Stimulated activated CD4-positive, alpha-beta T cell treated with anti-CD3 and anti-CD28 coated beads, Interleukin-2, amount 100 ng/mL, for 4 hours (primary cell): ENCODE measurements around the gene OVAAL.
"Not testable (repeated sequence)": the region's sequence is repeated elsewhere in the genome, so short reads cannot be mapped to it uniquely, and the experiment has no call there.

Source experiments
- DNase-seq: peaks from one replicate; pipeline ENCODE4 v3.0.0-alpha.2; 2020; ENCODE audit warnings: low read depth

OVAAL gene

DNA sequence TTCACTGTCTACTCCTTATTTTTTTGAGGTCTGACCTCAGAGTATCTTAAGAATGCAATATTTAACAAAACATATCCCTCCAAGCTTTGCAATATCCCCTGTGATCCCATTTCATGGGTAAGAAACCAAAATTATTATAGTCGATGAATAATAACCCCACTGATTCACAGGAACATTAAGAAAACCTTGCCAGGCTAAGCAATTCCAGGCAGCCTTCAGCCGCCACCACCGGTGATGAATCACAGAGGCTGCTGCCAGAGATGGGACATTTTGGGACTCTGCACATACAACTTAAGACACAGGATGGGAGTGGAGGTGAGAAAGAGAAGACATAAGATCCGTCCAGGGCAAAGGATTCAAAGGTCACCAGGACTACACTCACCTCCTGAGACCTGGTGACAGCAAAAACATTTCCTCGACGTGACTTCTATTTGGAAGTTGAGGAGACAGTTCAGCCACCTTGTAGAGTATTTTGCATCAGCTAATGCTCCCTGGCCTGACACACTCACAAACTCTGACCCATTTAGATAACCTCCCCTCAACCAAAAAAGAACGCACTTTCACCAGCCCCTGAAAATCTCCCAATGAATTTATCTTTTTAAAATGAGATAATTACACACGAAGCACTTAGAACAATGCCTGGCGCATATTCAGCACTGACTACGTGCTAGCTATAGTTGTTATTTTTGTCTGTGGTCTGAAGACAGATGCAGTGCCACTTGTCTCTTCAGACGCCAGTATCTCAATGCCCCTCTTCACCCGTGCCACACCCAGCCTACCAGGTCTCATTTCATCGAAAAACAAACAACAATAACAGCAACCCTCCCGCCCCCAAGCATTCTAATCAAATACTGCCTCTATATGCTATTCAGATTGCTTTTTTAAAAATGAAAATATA, 17.8 kb upstream of the OVAAL start:
- no peak for DNase-seq

DNA sequence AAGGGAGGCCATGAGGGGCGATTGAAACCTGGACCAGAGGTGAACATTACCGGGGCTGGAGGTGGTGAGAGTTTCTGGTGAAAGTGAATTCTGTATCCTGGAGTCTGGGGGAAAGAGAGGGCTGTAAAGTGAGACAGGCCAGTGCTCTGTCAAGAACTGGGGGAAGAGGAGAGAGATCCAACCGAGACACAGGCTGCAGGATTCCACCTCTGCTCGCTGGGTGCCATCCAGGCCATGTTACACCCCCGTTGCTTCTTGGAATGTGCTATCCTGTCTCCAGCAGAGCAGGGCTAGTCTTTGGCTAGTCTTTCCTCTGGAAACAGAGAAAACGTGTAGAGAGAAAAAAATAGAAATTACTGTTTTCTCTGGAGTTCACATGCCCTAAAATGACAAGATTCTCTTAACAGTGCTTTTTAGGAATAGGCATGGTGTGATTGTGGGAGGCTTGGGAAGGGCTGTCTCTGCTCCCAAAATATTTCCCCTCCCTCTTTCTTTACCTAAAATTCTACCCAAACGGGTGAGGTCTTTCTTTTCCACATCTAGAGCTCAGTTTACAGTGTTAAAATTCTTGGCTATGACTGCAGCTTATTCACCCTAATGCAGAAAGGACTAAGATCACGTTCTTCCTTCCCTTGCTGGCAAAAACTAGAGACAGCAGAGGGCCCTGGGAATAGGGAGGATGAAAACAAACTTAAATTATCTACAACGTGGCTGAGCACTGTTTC, 16.5 kb upstream of the OVAAL start:
- no peak for DNase-seq

DNA sequence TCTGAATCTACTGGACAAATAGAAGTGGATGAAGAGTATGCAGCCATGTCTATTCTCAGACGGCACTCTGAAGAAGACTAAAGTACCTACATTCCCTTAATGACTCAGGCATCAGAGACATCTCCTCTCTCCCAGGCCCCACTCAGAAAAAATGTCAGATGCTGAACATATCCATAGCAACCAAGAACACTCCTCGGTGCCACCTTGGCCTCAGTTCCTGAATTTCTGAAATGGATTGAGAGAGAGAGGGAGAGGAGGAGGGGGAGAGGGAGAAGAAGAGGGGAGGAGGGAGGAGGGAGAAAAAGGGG, 16.0 kb upstream of the OVAAL start:
- DNase-seq: no peak

DNA sequence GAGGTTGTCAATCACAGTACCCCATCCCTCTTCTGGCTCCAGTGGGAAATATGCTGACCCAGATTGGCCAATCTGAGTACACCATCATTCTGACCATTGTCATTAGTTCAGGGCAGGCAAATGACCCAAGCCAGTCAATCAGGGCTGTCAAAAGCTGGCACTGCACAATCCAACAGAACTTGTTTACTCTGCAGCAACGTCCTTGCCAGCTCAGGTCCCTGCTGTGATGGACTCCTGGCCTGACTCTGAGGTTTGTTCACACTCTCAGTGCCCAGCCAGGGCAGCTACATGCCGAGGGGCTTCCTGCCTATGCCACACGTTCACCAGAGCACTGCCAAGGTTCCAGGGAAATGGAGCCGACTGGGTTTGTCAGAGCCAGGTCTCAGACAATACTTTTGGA, 14.7 kb upstream of the OVAAL start:
- DNase-seq: no peak

DNA sequence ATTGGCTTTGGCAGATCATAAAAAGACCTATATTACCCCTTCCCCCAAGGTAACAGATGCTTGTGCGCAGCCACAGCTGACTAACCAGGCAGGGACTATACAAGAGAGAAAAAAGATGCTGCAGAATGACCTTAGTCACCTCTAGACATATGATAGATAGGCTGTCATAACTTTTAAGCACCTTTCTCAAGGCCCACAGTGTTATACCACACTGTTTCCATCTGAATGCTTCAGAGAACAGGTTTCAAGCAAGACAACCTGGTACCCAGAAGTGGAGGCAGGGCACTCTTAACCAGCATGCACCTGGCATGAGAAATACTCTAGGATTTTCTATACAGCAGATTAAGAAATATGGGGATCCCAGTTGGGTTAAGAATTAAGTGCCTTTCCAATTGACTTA, 12.8 kb upstream of the OVAAL start:
- no peak for DNase-seq

DNA sequence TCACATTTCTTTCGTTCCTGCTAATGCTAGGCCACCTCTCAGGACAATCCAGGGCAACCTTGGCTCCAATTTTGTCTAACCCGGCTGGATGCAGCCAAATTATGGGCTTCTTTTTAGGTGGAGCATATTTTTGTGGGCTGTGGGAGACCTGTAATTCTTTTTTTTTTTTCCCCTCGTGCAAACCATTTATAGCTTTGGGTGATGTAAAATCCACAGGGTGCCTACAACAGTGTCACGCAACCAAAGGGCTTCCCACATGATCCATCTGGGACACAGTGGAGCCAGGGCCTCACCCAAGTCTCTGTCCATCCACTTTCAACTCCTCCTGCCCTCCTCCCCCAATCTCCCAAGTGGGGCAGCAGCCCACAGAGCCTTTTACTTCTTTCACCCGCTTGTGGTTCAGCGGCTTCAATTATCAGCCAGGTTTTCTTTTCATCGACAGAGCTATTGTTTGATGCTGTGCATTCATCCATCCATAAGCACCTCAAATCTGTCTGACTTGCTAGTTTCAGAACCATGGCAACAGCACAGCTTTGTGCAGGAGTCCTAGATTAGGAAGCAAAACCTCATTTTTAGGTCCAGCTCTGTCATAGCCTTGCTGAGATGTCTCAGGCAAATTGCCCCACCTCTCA, 10.0 kb upstream of the OVAAL start:
- no peak for DNase-seq

DNA sequence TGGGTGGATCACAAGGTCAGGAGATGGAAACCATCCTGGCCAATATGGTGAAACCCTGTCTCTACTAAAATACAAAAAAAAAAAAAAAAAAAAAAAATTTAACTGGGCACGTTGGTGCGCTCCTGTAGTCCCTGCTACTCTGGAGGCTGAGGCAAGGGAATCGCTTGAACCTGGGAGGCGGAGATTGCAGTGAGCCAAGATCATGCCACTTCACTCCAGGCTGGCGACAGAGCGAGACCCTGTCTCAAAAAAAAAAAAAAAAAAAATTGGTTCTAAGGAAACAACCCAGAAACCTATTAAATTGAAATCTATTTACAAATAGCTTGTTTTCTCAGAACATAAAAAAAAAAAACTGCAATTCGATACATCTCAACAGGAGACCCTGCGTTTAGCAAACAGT, 9.0 kb upstream of the OVAAL start:
- not testable (repeated sequence) for DNase-seq

DNA sequence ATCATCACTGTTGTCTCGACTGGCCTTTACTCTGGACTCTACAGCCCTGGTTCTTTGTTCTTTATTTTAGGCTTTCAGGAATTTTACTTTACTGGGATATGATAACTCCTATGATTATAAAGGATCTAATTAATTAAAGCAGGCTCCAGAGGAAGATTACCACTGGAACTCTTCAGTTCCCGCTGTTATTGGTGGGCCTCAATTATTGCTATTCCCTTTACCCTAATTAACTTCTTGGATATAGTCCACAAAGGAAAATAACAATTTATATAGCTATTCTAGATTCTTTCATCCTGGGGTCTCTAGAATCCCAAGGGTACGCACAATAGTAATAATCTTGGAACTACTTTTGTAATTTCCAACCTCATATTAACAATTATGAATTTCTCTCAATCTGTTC, 8.5 kb upstream of the OVAAL start:
- DNase-seq: no peak

DNA sequence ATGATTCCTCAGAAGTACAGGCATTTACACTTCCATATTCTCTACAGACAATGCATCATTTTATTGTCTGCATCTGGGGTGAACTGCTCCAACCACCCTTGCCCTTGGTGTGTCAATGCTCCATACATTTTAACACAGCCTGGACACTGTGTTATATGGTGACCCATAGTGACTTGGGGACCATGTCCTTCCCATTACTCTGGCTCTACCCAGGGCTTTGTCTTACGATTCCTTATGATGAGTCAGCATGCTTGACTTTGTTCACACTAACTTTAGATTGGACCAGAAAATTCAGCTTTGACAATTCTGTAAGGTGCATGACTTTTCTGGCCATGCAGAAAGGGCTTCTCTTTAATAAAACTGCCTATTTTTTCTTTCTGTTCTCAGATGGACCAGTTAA, 6.8 kb upstream of the OVAAL start:
- no peak for DNase-seq

DNA sequence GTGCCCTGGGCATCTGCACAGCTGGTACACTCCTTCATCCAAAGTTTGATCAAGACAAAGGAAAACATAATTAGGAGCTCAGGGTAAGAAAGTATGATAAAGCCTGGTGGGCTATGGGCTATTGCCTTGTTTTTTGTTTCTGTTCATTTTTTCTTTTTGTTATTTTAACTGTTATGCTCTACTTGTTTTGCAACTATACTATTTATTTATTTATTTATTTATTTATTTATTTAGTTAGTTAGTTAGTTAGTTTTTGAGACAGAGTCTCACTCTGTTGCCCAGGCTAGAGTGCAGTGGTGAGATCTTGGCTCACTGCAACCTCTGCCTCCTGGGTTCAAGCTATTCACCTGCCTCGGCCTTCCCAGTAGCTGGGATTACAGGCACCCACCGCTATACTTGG, 5.7 kb upstream of the OVAAL start:
- not testable (repeated sequence) for DNase-seq

DNA sequence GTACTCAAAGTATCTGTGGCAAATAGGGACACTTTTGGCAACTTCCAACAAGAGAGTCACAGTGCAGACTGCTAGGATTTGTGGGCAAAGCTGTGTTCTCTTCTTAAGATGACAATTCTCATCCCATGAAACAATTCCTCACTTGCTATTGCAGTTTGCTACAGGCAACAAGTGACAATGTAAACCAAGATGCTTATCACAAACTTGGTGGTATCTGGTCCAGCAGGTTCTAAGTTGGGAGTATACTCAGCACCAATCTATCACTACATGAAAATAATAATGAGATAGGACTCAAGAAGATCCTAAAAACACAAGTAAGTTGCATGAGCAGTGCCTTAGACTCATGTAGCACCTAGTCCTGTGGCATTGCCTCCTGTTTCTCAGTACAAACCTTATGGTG, 3.4 kb upstream of the OVAAL start:
- DNase-seq: no peak

DNA sequence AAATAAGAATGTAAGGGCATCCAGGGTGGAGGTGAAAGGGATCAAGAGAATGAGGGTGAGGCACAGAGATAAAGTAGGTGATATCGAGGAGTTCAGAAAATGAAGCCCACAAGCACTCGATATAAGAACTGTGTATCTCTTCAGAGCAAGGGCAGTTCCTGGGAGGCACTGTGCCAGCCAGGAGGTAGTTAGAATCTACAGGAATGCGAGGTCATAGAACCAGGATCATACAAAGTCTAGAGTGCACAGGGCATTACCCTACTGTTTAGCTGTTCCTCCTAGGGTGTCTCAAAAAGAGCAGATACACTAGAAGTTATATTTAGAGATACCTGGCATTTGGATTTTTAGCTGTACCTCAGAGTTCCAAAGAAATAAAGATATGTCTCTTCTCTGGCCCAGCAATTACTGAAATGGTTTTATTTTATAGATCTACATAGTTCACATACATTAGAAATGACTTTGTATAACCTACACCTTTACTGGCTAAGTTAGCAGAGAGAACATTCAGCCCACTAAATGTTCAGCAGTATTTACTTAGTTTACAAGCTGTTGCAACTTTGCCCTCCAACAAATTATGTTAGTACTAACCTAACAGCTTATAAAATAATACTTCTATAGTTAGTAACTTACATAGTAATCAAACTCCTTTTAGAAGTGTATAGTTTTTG, 1.6 kb downstream of the OVAAL start:
- no peak for DNase-seq

DNA sequence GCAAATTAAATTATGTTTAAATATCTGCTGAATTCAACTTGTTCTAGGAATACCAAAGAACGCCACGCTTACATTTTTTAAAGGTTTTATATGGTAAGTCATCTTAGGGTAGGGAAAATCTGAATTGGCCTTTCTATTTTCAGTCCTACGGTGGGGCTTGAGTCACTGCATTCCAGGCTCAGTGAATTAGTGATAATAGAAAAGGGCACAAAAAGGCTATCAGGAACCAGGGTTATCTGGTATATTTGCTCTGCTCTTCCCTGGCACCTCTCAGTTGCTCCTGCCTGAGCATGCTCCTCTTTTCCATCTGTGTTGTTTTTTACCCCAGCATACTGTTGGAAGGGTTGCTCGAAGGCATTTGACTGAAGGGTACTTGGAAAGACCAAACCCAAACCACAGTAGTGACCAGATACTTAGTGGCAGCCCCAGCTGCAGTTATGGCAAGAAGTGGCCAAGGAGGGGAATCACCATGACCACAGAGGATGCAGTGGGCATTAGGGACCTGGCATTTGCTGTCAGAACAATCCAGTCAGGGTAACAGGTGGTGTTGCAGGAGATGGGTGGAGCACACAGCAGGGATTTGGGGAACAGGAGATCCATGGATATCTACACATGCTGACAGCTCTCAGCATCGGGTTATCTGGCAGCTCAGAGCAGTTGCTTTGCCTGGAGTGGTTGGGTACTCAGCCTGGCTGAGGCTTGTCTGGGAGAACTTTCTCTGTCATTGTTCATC, 2.3 kb downstream of the OVAAL start:
- DNase-seq: no peak

DNA sequence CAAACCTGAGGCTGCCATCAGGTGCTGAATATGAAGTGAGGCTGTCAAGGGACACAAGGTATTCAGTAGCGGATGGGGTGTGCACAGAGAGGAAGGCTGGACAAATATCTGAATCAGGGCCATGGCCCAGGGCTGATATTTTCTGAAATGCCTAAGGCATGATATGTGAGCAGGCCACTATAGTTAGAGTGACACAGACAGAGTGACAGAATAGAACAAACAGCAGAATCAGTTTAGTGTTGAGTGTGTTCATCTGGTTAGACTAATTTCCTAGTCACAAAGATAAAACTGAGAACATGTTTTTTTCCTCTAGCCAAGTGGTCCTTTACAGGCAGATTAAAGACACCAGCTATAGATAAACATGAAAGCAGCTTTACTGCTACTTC, 3.9 kb downstream of the OVAAL start:
- DNase-seq: no peak

DNA sequence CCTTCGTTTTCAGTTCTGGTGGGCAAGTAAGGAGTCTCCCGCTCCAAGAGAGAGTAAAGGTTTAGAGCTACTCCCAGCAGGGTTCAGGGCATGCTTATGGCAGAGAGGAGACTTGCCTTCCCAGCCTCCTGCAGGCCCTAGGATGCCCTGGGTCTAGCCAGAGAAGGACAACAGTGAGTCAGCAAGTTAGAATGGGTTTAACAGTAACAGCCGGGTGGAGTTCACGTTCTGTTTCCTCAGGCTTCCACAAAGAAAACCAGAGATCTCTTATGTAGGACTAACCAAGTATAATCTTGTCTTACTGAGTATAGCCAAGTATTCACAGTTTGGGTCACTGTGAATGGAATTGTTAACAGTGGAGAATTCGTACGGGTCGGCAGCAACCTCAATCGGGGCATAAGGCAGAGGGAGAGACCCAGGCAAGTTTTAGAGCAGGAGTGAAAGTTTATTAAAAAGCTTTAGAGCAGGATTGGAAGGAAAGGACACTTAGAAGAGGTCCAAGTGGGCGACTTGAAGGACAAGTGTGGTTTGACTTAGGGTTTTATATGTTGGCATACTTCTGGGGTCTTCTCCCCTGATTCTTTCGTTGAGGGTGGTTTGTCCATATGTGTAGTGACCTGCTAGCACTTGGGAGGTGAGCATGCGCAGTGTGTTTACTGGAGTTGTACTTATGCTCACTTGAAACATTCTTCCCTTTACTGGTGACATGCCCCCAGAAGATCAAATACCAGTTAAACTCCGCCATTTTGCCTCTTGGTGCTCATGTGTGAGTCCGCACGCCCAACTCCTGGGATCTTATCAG, 4.5 kb downstream of the OVAAL start:
- DNase-seq: no peak

DNA sequence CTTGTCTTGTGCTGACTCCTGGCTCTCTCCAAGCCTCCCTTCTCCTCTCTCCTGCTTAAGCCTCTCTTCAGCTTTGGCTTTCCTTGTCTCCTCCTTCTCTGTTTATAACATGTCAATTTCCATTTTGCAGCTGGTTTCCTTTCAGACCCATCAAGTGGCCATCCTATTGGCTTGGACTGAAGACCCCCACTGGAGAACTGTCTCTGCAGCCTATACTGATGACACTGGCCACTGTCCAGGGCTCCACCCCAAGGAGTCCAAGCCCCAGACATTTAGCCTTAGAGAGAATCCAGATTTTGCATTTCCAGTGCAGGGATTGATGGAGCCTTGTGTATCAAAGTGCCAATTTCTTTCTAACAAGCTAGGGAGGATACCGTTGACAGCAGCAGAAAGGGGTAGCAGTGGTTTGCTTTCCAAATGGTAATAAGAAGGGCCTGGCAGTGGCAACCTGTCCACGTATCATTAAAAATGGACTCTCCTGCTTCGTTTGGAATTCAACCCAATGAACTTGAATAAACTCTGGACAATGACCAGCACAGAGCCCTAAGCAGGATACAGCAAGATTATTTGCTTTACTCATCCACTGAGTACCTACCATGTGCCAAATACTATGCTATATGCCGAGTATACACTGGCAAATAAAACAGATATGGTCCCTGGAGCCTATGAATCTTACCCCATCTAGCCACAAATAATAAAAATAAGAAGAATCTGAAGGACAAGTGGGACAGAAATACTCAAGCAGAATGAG, 6.5 kb downstream of the OVAAL start:
- no peak for DNase-seq

DNA sequence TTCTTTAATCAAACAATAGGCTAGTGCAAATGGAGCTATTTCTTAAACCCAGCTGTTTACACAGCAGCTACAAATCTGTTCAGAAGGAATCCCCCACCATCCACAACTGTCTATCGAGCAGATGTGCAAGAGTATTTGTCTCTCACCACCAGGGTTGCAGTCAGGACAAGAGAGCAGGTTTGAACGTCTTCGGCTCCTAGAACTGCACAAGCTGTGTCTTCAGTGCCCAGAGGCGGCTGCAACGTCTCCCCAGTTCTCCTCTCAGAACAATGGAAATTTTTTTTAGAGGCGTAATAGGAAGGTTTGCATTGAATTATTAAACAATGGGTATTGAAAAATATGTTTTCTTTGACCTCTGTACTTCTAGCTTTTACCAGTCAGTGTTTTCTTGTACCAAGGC, 7.3 kb downstream of the OVAAL start:
- DNase-seq: no peak

DNA sequence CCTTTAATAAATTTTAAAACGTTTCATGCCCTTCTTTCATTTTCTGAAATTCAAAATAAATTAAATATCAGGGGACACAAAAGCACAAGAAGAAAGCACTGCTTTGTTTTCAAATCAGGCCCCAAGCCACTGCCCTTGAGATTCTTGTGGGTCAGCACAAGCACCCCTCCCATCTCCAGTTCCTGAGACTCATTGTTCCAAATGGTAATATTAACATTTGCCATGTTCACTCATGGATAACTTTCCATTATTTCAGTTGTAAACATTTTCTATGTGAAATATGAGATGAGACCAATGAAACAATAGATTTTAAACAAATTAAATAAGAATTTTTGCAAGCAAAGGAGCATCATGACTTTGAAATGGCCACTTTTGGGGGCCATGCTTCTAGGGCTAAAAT, 7.7 kb downstream of the OVAAL start:
- DNase-seq: no peak

DNA sequence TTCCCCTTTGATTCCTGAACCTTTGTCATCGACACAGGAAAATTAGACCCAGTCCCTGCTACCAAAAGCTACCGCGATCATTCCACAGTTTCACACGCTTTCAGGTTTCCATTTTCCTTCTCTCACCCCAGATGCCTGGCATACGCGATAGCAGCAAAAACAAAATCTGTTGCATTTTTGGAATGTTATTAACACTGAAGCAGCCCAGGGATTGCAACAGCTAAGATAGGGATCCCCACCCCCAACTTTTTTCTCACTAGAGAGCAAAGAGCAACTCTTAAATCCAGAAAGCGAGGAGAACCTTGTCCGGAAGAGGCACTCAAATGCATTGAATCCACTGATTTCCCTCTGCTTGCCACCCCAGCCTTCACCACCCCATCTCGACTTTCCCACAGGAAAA, 8.9 kb downstream of the OVAAL start:
- DNase-seq: no peak

DNA sequence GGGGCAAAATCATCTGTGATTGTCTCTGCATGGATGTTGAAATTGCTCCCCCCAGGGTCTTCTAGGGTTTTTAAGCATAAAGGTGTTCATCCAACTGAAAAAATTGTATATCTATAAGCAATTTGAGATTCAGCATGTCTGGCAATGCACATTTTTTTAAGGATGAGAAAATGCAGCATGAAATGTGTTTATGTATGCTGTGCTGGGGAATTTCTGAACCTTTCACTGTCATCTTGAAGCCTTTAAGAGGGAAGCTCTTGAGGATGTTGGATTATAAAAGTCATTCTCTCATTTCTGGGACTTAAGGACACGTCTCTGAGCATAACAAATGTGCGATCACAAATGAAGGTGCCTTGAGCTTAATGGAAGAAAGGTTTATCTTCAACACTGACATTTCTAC, 9.4 kb downstream of the OVAAL start:
- no peak for DNase-seq
